Left lung (tissue), 10 donors: ENCODE results near the gene USP10. TPM values are rescaled to one million over a fixed set of nuclear protein-coding genes. Genes with fewer than 3 reads are reported as not detected.

Experiments
- ATAC-seq: fragments of 200-7000 bp; cut with Tn5 transposase; one replicate; pipeline ENCODE4 v1.9.1; 2020; ENCODE audit warnings: moderate library complexity
- DNase-seq, 4 donors: peaks; one replicate each; pipeline ENCODE4 v3.0.0-alpha.2; 2013 to 2020
- H3K27ac ChIP-seq, 2 donors: fragments of 200-600 bp; sonication (generic) in 1 of 2; one replicate each; pipeline versions ENCODE4 v1.5.0 to v1.8.0; 2020 to 2021
- H3K27me3 ChIP-seq, 2 donors: fragments of 200-600 bp; sonication (generic) in 1 of 2; one replicate each; pipeline versions ENCODE4 v1.5.0 to v1.8.0; 2020 to 2021
- H3K36me3 ChIP-seq, 2 donors: fragments of 200-600 bp; sonication (generic) in 1 of 2; one replicate each; pipeline versions ENCODE4 v1.5.0 to v1.8.0; 2020 to 2021
- H3K4me1 ChIP-seq, 2 donors: fragments of 200-600 bp; one replicate each; pipeline ENCODE4 v1.8.0; 2021
- H3K4me3 ChIP-seq, 2 donors: fragments of 200-600 bp; sonication (generic) in 1 of 2; one replicate each; pipeline versions ENCODE4 v1.5.0 to v1.8.0; 2020 to 2021; ENCODE audit warnings: mild to moderate bottlenecking in 1 of 2
- H3K9me3 ChIP-seq, 2 donors: fragments of 200-600 bp; sonication (generic) in 1 of 2; one replicate each; pipeline versions ENCODE4 v1.5.0 to v1.8.0; 2020 to 2021
- intact Hi-C, 2 donors: fragments of 100-400 bp; cut with DNase I; formaldehyde crosslinking; loops; one replicate each; pipeline versions ENCODE4 v1.11.2 to v1.14.2; 2022
- polyA plus RNA-seq, 6 donors: library from polyadenylated mRNA; unstranded; fragments of 120-200 nt; gene quantifications; one replicate each; pipeline ENCODE4 v1.2.1, GENCODE V29; 2013; ENCODE audit not compliant: insufficient read length in 6 of 6
- total RNA-seq, 2 donors: library from RNA; stranded (reverse); fragmentation: NEBNext Ultra II Directional; extraction: Animal tissue kit (Norgen Biotek cat#: 25700); gene quantifications; one replicate each; pipeline ENCODE4 v1.2.1, GENCODE V29; 2021
- TF ChIP-seq, protein P1 (sequence below), 2 donors: fragments of 200-600 bp; sonication (generic) in 1 of 2; IDR thresholded peaks; one replicate each; pipeline versions ENCODE4 v1.5.0 to v1.8.0; 2021; ENCODE audit warnings: antibody characterized with exemption in 2 of 2
- donor health status: DM: no; HTN: yes; CAD: no.
- donor health status: DM: no; HTN: no; CAD: no.

USP10 gene
- total and polyA plus RNA-seq, 8 donors, result 57.4 to 102 (median 87.8) TPM

DNA sequence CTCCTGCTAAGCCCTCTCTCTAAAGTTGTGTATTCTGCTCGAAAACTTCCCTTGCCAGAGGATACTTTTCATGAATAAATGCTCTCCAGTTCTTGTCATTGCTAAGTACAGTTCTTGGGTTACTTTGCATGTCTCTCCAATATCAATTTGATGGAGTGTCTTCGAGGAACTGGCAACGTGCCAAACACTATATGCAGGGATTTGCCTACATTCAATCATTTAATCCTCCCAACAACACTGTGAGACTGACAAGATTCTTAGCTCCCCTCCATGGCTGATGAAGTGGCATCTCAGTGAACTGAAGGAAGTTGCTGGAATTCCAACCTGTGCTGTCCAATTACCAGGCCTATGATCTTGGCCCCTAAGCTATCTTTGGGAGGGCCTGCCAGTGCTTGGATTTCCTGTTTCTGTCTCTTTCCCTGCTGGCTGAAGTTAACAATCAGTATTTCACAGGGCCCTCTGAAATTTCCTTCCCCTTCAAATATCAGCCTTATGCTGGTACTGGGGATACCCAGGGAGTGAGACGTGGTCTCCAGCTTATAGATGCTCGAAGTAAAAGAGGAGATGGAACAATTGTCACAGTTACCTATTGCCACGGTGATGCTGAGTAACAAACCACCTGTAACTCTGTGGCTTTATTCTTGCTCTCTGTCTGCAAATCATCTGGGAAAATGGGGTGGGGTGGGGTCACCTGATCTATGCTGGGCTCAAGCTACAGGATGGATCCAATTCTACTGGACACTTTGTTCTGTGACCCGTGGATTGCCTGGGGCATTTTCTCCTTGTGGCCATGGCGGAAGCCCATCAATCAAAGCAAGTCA lies 100.6 kb downstream of the USP10 start:
- Histone ChIP-seq H3K4me1 (peaks cover 0 to 6% of the 10 kb centered on the region in 2 donors), H3K9me3 (no peaks in the 10 kb centered on the region), H3K36me3 (no peaks in the 10 kb centered on the region), H3K27me3 (no peaks in the 10 kb centered on the region), H3K4me3 (no peak overlapping the region), H3K27ac (no peak overlapping the region)
- intact Hi-C loops, result no loop called here
- TF ChIP-seq, protein P1, sequence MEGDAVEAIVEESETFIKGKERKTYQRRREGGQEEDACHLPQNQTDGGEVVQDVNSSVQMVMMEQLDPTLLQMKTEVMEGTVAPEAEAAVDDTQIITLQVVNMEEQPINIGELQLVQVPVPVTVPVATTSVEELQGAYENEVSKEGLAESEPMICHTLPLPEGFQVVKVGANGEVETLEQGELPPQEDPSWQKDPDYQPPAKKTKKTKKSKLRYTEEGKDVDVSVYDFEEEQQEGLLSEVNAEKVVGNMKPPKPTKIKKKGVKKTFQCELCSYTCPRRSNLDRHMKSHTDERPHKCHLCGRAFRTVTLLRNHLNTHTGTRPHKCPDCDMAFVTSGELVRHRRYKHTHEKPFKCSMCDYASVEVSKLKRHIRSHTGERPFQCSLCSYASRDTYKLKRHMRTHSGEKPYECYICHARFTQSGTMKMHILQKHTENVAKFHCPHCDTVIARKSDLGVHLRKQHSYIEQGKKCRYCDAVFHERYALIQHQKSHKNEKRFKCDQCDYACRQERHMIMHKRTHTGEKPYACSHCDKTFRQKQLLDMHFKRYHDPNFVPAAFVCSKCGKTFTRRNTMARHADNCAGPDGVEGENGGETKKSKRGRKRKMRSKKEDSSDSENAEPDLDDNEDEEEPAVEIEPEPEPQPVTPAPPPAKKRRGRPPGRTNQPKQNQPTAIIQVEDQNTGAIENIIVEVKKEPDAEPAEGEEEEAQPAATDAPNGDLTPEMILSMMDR (IDR thresholded peaks at IDR 0.05), result no peak
- no peak for DNase-seq
- ATAC-seq, result no peak

GRCh38 chr16:84803146-84803545 lies 103.3 kb downstream of the USP10 start:
- Histone ChIP-seq H3K9me3 (no peaks in the 10 kb centered on the region), H3K4me3 (no peak overlapping the region), H3K36me3 (no peaks in the 10 kb centered on the region), H3K4me1 (peaks cover 0 to 18% of the 10 kb centered on the region in 2 donors), H3K27me3 (no peaks in the 10 kb centered on the region), H3K27ac (no peak overlapping the region)
- no peak for DNase-seq
- no peak for ATAC-seq
- intact Hi-C loops, result no loop called here
- TF ChIP-seq, protein P1 (IDR thresholded peaks at IDR 0.05), result no peak

DNA sequence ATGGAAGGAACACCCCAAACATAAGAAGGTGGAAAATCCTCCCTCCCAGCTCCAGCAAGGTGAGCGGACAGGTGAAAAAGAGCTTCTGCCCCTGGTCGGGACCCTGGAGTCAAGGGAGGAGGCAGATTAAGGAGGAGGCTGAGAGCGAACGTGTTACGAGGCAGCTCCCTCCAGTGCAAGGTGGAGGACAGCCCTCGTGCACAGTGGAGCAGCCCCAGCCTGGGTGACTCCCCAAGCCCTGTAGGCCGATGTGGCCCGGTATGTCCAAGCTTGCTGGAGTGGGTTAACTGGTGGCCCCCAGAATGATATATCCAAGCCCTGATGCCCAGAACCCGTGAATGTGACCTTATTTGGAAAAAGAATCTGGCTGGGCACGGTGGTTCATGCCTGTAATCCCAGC lies 104.5 kb downstream of the USP10 start:
- H3K27ac ChIP-seq, result no peak overlapping the region
- H3K36me3 ChIP-seq, result no peaks in the 10 kb centered on the region
- ATAC-seq, result no peak
- TF ChIP-seq, protein P1 (IDR thresholded peaks at IDR 0.05), result no peak
- no peaks in the 10 kb centered on the region for H3K9me3 ChIP-seq
- H3K27me3 ChIP-seq, result no peaks in the 10 kb centered on the region
- no peak for DNase-seq
- H3K4me3 ChIP-seq, result no peak overlapping the region
- H3K4me1 ChIP-seq, result peaks cover 0 to 29% of the 10 kb centered on the region in 2 donors
- intact Hi-C loops, result no loop called here

GRCh38 chr16:84806256-84806889 lies 106.6 kb downstream of the USP10 start:
- Histone ChIP-seq H3K36me3 (no peaks in the 10 kb centered on the region), H3K9me3 (no peaks in the 10 kb centered on the region), H3K4me3 (no peak overlapping the region), H3K27ac (peak overlapping the region in 1 of 2 donors; percentile 85), H3K4me1 (peaks cover 0 to 48% of the 10 kb centered on the region in 2 donors), H3K27me3 (no peaks in the 10 kb centered on the region)
- TF ChIP-seq, protein P1 (IDR thresholded peaks at IDR 0.05), result no peak
- DNase-seq (peak in 2 of 4 donors; percentile 58 to 82), ATAC-seq (peak; percentile 65)
- intact Hi-C loops, result no loop called here

- H3K4me3 ChIP-seq, result no peak overlapping the region
- no peaks in the 10 kb centered on the region for H3K9me3 ChIP-seq
- no peaks in the 10 kb centered on the region for H3K27me3 ChIP-seq
- intact Hi-C loops, result no loop called here
- H3K36me3 ChIP-seq, result no peaks in the 10 kb centered on the region
- H3K4me1 ChIP-seq, result peaks cover 0 to 53% of the 10 kb centered on the region in 2 donors
- peak overlapping the region in 1 of 2 donors; percentile 85 for H3K27ac ChIP-seq
- TF ChIP-seq, protein P1 (IDR thresholded peaks at IDR 0.05), result no peak
- DNase-seq (no peak), ATAC-seq (no peak)
Observed at GRCh38 chr16:84806890-84807258, 107.1 kb downstream of the USP10 start.
